K562 (cell line): ENCODE results near the gene GPR37L1. TPM values are rescaled to one million over a fixed set of nuclear protein-coding genes. Genes with fewer than 3 reads are reported as not detected.

Source experiments
- ATAC-seq: fragments of 200-7000 bp; cut with Tn5 transposase; 3 replicates; pipeline ENCODE4 v1.9.1; 2020; ENCODE audit warnings: moderate library complexity
- BruUV-seq: library from RNA; stranded (reverse); fragments of 400-500 nt; replicated peaks from 2 replicates; lab custom pipeline; 2021; lab: Mats Ljungman, UMichigan
- CTCF ChIA-PET: fragments of 300-600 bp; formaldehyde crosslinking; extraction: SDS; loops from one replicate; lab custom pipeline; 2021; ENCODE audit warnings: low intra/inter-chr PET ratio; lab: Yijun Ruan, JAX
- POLR2A ChIA-PET: fragments of 300-600, 350-650 bp; sonication (Branson Sonifier 250); formaldehyde crosslinking; extraction: SDS; loops from one replicate; lab custom pipeline; 2021; ENCODE audit warnings: antibody characterized with exemption, inconsistent platforms; lab: Yijun Ruan, JAX
- DNase-seq, 4 experiments: peaks; one replicate each; pipeline versions ENCODE4 v3.0.0 to v3.0.0-alpha.2; 2011 to 2018; ENCODE audit warnings: low spot score in 3 of 4, mixed read lengths in 3 of 4; ENCODE audit errors: extremely low read depth in 1 of 4
- FAIRE-seq: peaks from 2 replicates; lab custom pipeline; 2011; peaks lifted over from hg19 to GRCh38; lab: Jason Lieb, UNC
- H2AFZ ChIP-seq: 2 replicates; pipeline ENCODE4 v1.6.0; 2011; ENCODE audit warnings: low read depth, low read length, control low read depth, inconsistent platforms
- H3K27ac ChIP-seq: fragments of 200-600 bp; 3 replicates; pipeline ENCODE4 v1.8.0; 2011; ENCODE audit warnings: low read depth, mild to moderate bottlenecking, control low read depth, inconsistent platforms, low read length, moderate library complexity, mixed read lengths; ENCODE audit errors: extremely low read depth
- H3K27me3 ChIP-seq, 2 experiments: fragments of 300-600 bp in 1 of 2; 2 replicates in 1 of 2; 3 replicates in 1 of 2; pipeline versions ENCODE4 v1.6.0 to v1.8.0; 2011; ENCODE audit warnings: inconsistent platforms in 2 of 2, low read length in 2 of 2, mild to moderate bottlenecking in 1 of 2, mixed read lengths in 1 of 2, moderate library complexity in 1 of 2; ENCODE audit not compliant: control insufficient read depth in 2 of 2, insufficient read depth in 2 of 2
- H3K36me3 ChIP-seq: fragments of 300-600 bp; 3 replicates; pipeline ENCODE4 v1.8.0; 2011; ENCODE audit warnings: mild to moderate bottlenecking, low read length, inconsistent platforms; ENCODE audit not compliant: control insufficient read depth, insufficient read depth
- H3K4me1 ChIP-seq, 2 experiments: fragments of 200-600 bp in 1 of 2; replicated peaks in 1 of 2; 2 replicates in 1 of 2; 3 replicates in 1 of 2; pipeline versions ENCODE4 v1.5.1 to v1.8.0; 2011; ENCODE audit warnings: inconsistent platforms in 2 of 2, low read length in 2 of 2, mild to moderate bottlenecking in 1 of 2, mixed read lengths in 1 of 2, moderate library complexity in 1 of 2; ENCODE audit not compliant: control insufficient read depth in 2 of 2, insufficient read depth in 2 of 2
- H3K4me2 ChIP-seq: 2 replicates; pipeline ENCODE4 v1.6.1; 2011; ENCODE audit warnings: low read length, control low read depth, inconsistent platforms, mixed read lengths; ENCODE audit not compliant: insufficient read depth
- H3K4me3 ChIP-seq: fragments of 200-600 bp; sonication (generic), shearing (Covaris generic); 2 replicates; pipeline ENCODE4 v1.5.1; 2016; ENCODE audit warnings: control low read depth, inconsistent platforms
- H3K79me2 ChIP-seq: fragments of 200-600 bp; 3 replicates; pipeline ENCODE4 v1.8.0; 2011; ENCODE audit warnings: low read length, inconsistent platforms; ENCODE audit not compliant: control insufficient read depth, insufficient read depth
- H3K9ac ChIP-seq, 2 experiments: 2 replicates each; pipeline versions ENCODE4 v1.6.0 to v1.6.1; 2011; ENCODE audit warnings: low read depth in 2 of 2, low read length in 2 of 2, control low read depth in 1 of 2, inconsistent platforms in 1 of 2, mild to moderate bottlenecking in 1 of 2, mixed read lengths in 1 of 2; ENCODE audit not compliant: insufficient read depth in 1 of 2
- H3K9me1 ChIP-seq: one replicate; pipeline ENCODE4 v1.6.0; 2011; ENCODE audit warnings: inconsistent platforms, mild to moderate bottlenecking, low read length, moderate library complexity; ENCODE audit not compliant: control insufficient read depth, insufficient read depth
- H3K9me3 ChIP-seq: replicated peaks from 2 replicates; pipeline ENCODE4 v1.5.1; 2011; ENCODE audit warnings: low read depth, low read length, inconsistent platforms; ENCODE audit not compliant: control insufficient read depth, insufficient read depth
- H4K20me1 ChIP-seq: replicated peaks from 2 replicates; pipeline ENCODE4 v1.6.1; 2011; ENCODE audit warnings: low read length, inconsistent platforms, mixed read lengths; ENCODE audit not compliant: control insufficient read depth, insufficient read depth
- BHLHE40 ChIP-seq: IDR thresholded peaks from 2 replicates; pipeline ENCODE4 v1.6.1; 2011; ENCODE audit warnings: low read length, improper control_type of control experiment
- CHD1 ChIP-seq: fragments of 200-600 bp; sonication (generic); IDR thresholded peaks from one replicate; pipeline ENCODE4 v1.6.1; 2012; ENCODE audit warnings: mild to moderate bottlenecking, moderate library complexity, low read length, inconsistent platforms
- CREB3L1 ChIP-seq: fragments of 450-650 bp; IDR thresholded peaks from 2 replicates; pipeline ENCODE4 v1.6.1; 2014; ENCODE audit warnings: low read depth, mild to moderate bottlenecking, moderate library complexity, borderline replicate concordance
- DPF2 ChIP-seq: fragments of 450-650 bp; IDR thresholded peaks from 2 replicates; pipeline ENCODE4 v1.6.1; 2016
- ELF2 ChIP-seq: fragments of 250-450 bp; sonication (Bioruptor Pico); IDR thresholded peaks from 2 replicates; pipeline ENCODE4 v1.5.0; 2021; ENCODE audit warnings: mild to moderate bottlenecking
- HDAC2 ChIP-seq: fragments of 450-650 bp; IDR thresholded peaks from 2 replicates; pipeline ENCODE4 v1.6.1; 2016; ENCODE audit warnings: mild to moderate bottlenecking
- IRF2 ChIP-seq: sonication (generic); formaldehyde crosslinking; IDR thresholded peaks from 2 replicates; pipeline ENCODE4 v1.8.1; 2022; ENCODE audit warnings: mild to moderate bottlenecking, missing genetic modification reagents
- KAT7 ChIP-seq: sonication (generic); formaldehyde crosslinking; IDR thresholded peaks from 2 replicates; pipeline ENCODE4 v1.8.0; 2022; ENCODE audit warnings: missing genetic modification reagents, mild to moderate bottlenecking, borderline replicate concordance
- MAZ ChIP-seq, 2 experiments: fragments of 450-650 bp in 1 of 2; sonication (generic) in 1 of 2; formaldehyde crosslinking; IDR thresholded peaks in 1 of 2; conservative IDR thresholded peaks in 1 of 2; 2 replicates each; pipeline versions ENCODE4 v1.4.0 to v1.5.0; 2020; ENCODE audit warnings: mild to moderate bottlenecking in 1 of 2, missing genetic modification reagents in 1 of 2
- NFIC ChIP-seq: fragments of 450-650 bp; IDR thresholded peaks from 2 replicates; pipeline ENCODE4 v1.6.1; 2017; ENCODE audit warnings: mild to moderate bottlenecking, inconsistent platforms
- NR3C1 ChIP-seq: sonication (generic); formaldehyde crosslinking; IDR thresholded peaks from 2 replicates; pipeline ENCODE4 v1.8.1; 2022; ENCODE audit warnings: missing genetic modification reagents
- RAD21 ChIP-seq, 2 experiments: fragments of 250-450 bp in 1 of 2; fragments of 450-650 bp in 1 of 2; sonication (Bioruptor Pico) in 1 of 2; formaldehyde crosslinking in 1 of 2; IDR thresholded peaks in 1 of 2; conservative IDR thresholded peaks in 1 of 2; 2 replicates each; pipeline versions ENCODE4 v1.4.0 to v1.8.0; 2020 to 2022; ENCODE audit warnings: mild to moderate bottlenecking in 2 of 2, moderate library complexity in 1 of 2
- RBBP5 ChIP-seq: fragments of 200-600 bp; sonication (generic); IDR thresholded peaks from 2 replicates; pipeline ENCODE4 v1.6.1; 2012; ENCODE audit warnings: borderline replicate concordance, mild to moderate bottlenecking, low read length, control low read depth, inconsistent platforms; ENCODE audit not compliant: insufficient read depth, poor library complexity, severe bottlenecking
- RNF2 ChIP-seq: sonication (generic); IDR thresholded peaks from 2 replicates; pipeline ENCODE4 v1.6.1; 2016
- SMARCE1 ChIP-seq: fragments of 450-650 bp; IDR thresholded peaks from 2 replicates; pipeline ENCODE4 v1.7.1; 2016; ENCODE audit warnings: mild to moderate bottlenecking
- TFAP4 ChIP-seq: sonication (generic); formaldehyde crosslinking; IDR thresholded peaks from 2 replicates; pipeline ENCODE4 v1.8.0; 2022; ENCODE audit warnings: missing genetic modification reagents, mild to moderate bottlenecking, moderate library complexity, borderline replicate concordance
- ZBTB17 ChIP-seq: fragments of 450-650 bp; formaldehyde crosslinking; IDR thresholded peaks from 2 replicates; pipeline ENCODE4 v1.4.0; 2020; ENCODE audit warnings: mild to moderate bottlenecking
- ZNF316 ChIP-seq: fragments of 450-650 bp; IDR thresholded peaks from 2 replicates; pipeline ENCODE4 v1.6.1; 2016
- ZNF75A ChIP-seq: fragments of 450-650 bp; formaldehyde crosslinking; IDR thresholded peaks from 2 replicates; pipeline ENCODE4 v1.4.0; 2020; ENCODE audit warnings: mild to moderate bottlenecking
- WGBS: fragments of 100-300 bp; shearing (Covaris generic); methylation state at CpG from one replicate; pipeline ENCODE4 v1.1.6; 2016; ENCODE audit warnings: low coverage, mixed read lengths; ENCODE audit not compliant: insufficient coverage; ENCODE audit errors: missing lambda C conversion rate; 5-methylcytosine and 5-hydroxymethylcytosine counted together
- in situ Hi-C: fragments of 300-500 bp; cut with MboI; formaldehyde crosslinking; loops from 4 replicates; pipeline ENCODE4 v1.15.0; 2018; ENCODE audit warnings: inconsistent platforms, mixed read lengths
- intact Hi-C: fragments of 100-400 bp; cut with micrococcal nuclease; formaldehyde crosslinking; loops from 2 replicates; pipeline ENCODE4 v1.14.2; 2022
- polyA plus RNA-seq, 8 experiments: library from polyadenylated mRNA; depleted of rRNA in 4 of 8; stranded (reverse) in 5 of 8; unstranded in 3 of 8; fragments of >200 nt; fragmentation: Nextera tagmentation in 2 of 8; fragmentation: Illumina TruSeq in 1 of 8; extraction: Ambion mirVana in 2 of 8; extraction: Trizol in 1 of 8; gene quantifications; 2 replicates each; pipeline versions ENCODE4 v1.2.1 to v1.2.3, GENCODE V29; 2011 to 2014; ENCODE audit warnings: inconsistent platforms in 1 of 8, missing spikeins in 1 of 8
- total RNA-seq, 7 experiments: library from RNA; depleted of rRNA in 6 of 7; stranded (reverse); fragments of >200 nt in 6 of 7; fragmentation: Illumina TruSeq in 2 of 7; extraction: Trizol in 2 of 7; gene quantifications; 2 replicates each; pipeline versions ENCODE4 v1.2.1 to v1.2.3, GENCODE V29; 2011 to 2021; ENCODE audit warnings: low replicate concordance in 1 of 7

Gene GPR37L1
- total and polyA plus RNA-seq, 9 of the 15 experiments (the other 6 are each of a cell fraction or from before 2014, with no cell fraction given): not detected

- H2AFZ ChIP-seq: peak overlapping the region; percentile 96
- FAIRE-seq (no peak), ATAC-seq (peak; percentile 4), DNase-seq (peak; percentile 40 to 78 (median 62))
- 4% methylated on average over 33 of the region's 58 CpGs for WGBS
- H3K79me2 ChIP-seq: peaks cover 30% of the 10 kb centered on the region
- peaks cover 28% of the 10 kb centered on the region; the same call in 2 of the 3 replicates for H3K36me3 ChIP-seq
- peak overlapping the region; percentile 80 for H3K4me3 ChIP-seq
- no peaks in the 10 kb centered on the region for H3K27me3 ChIP-seq
- H3K9me3 ChIP-seq: no peaks in the 10 kb centered on the region
- peaks cover 7% of the 10 kb centered on the region for H4K20me1 ChIP-seq
- peak overlapping the region; percentile 73 for H3K27ac ChIP-seq
- H3K9ac ChIP-seq: peak overlapping the region; percentile 76 to 97
- peaks cover 19 to 31% of the 10 kb centered on the region in 2 experiments; a peak in 4 of 5 replicates for H3K4me1 ChIP-seq
- CTCF ChIA-PET: no interaction called here
- H3K4me2 ChIP-seq: peak overlapping the region; percentile 84
- peaks cover 4% of the 10 kb centered on the region for H3K9me1 ChIP-seq
- no TSS peak for BruUV-seq
- POLR2A ChIA-PET: interaction anchor here (0.6 to 8.9 kb wide), 11 partner anchors 8 to 435 kb away, joined by 3 to 49 read pairs (median 4); no protein-coding TSS in a partner anchor
- in situ Hi-C loops: no loop called here
- intact Hi-C loops: no loop called here
- TF ChIP-seq ZBTB17 (CRISPR knock-in tag): 0 out of 2 replicates have a peak, but pooled peaks have one; percentile 13
- TF ChIP-seq NFIC: peak; percentile 62
- TF ChIP-seq ELF2 (CRISPR knock-in tag): no peak
- TF ChIP-seq HDAC2: peak; percentile 60; the same call in 1 of the 2 replicates
- TF ChIP-seq MAZ (CRISPR knock-in tag; conservative IDR thresholded peaks at IDR 0.05 in 1 of 2, IDR thresholded peaks at IDR 0.05 in 1 of 2): 0 out of 4 replicates have a peak, but pooled peaks have one; percentile 40 to 53
- 0 out of 2 replicates have a peak, but pooled peaks have one; percentile 14 for TF ChIP-seq RNF2
- no peak for TF ChIP-seq ZNF75A (CRISPR knock-in tag)
- no peak for TF ChIP-seq ZNF316
- no peak for TF ChIP-seq CREB3L1
- peak; percentile 87 for TF ChIP-seq TFAP4 (CRISPR knock-in tag)
- peak; percentile 63; the same call in 1 of the 2 replicates for TF ChIP-seq BHLHE40
- TF ChIP-seq NR3C1 (CRISPR knock-in tag): peak; percentile 53; the same call in 1 of the 2 replicates
- peak; percentile 49; the same call in 1 of the 2 replicates for TF ChIP-seq DPF2
- 0 out of 2 replicates have a peak, but pooled peaks have one; percentile 16 for TF ChIP-seq KAT7 (CRISPR knock-in tag)
- peak; percentile 71; the same call in 1 of the 2 replicates for TF ChIP-seq SMARCE1
- TF ChIP-seq CHD1: peak; percentile 71
- TF ChIP-seq RAD21 (CRISPR knock-in tag; conservative IDR thresholded peaks at IDR 0.05 in 1 of 2, IDR thresholded peaks at IDR 0.05 in 1 of 2): no peak
- TF ChIP-seq IRF2 (CRISPR knock-in tag): peak; percentile 56; the same call in 1 of the 2 replicates
- TF ChIP-seq RBBP5: peak; percentile 49
Observed at GRCh38 chr1:202143768-202144401, 21.2 kb downstream of the GPR37L1 start.
